Aorta (tissue), 5 donors: ENCODE data around the gene ST6GALNAC2. TPM values are rescaled to one million over a fixed set of nuclear protein-coding genes. Genes with fewer than 3 reads are reported as not detected.

Source experiments
- ATAC-seq: fragments of 200-7000 bp; cut with Tn5 transposase; one replicate; pipeline ENCODE4 v1.9.1; 2022; ENCODE audit warnings: moderate library complexity; ENCODE audit not compliant: low FRiP score
- DNase-seq, 2 donors: peaks; one replicate each; pipeline ENCODE4 v3.0.0-alpha.2; 2020
- H3K27ac ChIP-seq, 2 donors: one replicate each; pipeline ENCODE4 v1.5.1; 2013; ENCODE audit warnings: low read length in 2 of 2, mild to moderate bottlenecking in 2 of 2, moderate library complexity in 2 of 2, control low read depth in 1 of 2, inconsistent platforms in 1 of 2, low read depth in 1 of 2
- H3K27me3 ChIP-seq, 2 donors: one replicate each; pipeline ENCODE4 v1.6.1; 2013; ENCODE audit warnings: control low read depth in 1 of 2, low read length in 1 of 2, mild to moderate bottlenecking in 1 of 2, moderate library complexity in 1 of 2; ENCODE audit not compliant: insufficient read depth in 2 of 2, control insufficient read depth in 1 of 2
- H3K36me3 ChIP-seq, 2 donors: one replicate each; pipeline ENCODE4 v1.6.1; 2013; ENCODE audit warnings: control low read depth in 1 of 2, low read length in 1 of 2, mild to moderate bottlenecking in 1 of 2; ENCODE audit not compliant: insufficient read depth in 2 of 2, control insufficient read depth in 1 of 2
- H3K4me1 ChIP-seq, 2 donors: one replicate each; pipeline ENCODE4 v1.6.1; 2013; ENCODE audit warnings: low read length in 2 of 2, control low read depth in 1 of 2, mild to moderate bottlenecking in 1 of 2, moderate library complexity in 1 of 2; ENCODE audit not compliant: insufficient read depth in 2 of 2, control insufficient read depth in 1 of 2
- H3K4me3 ChIP-seq, 2 donors: one replicate each; pipeline ENCODE4 v1.5.1; 2013; ENCODE audit warnings: low read length in 2 of 2, control low read depth in 1 of 2, mild to moderate bottlenecking in 1 of 2
- H3K9me3 ChIP-seq: one replicate; pipeline ENCODE4 v1.6.1; 2013; ENCODE audit warnings: mild to moderate bottlenecking, low read length; ENCODE audit not compliant: control insufficient read depth
- WGBS, 2 donors: extraction: QIAGEN DNeasy Blood & Tissue Kit; methylation state at CpG; one replicate each; pipeline ENCODE4 v1.1.7; 2013; 5-methylcytosine and 5-hydroxymethylcytosine counted together
- intact Hi-C, 2 donors: fragments of 100-400 bp; cut with DNase I; formaldehyde crosslinking; loops; one replicate each; pipeline versions ENCODE4 v1.14.2 to v1.15.0; 2022
- polyA plus RNA-seq, 2 donors: library from polyadenylated mRNA; stranded (reverse); fragments of 200-250 nt; gene quantifications; one replicate each; pipeline ENCODE4 v1.2.3, GENCODE V29; 2013
- total RNA-seq, 2 donors: library from RNA; stranded (reverse); fragmentation: NEBNext Ultra II Directional; extraction: Animal tissue kit (Norgen Biotek cat#: 25700); gene quantifications; one replicate each; pipeline ENCODE4 v1.2.1, GENCODE V29; 2021
- donor health status: healthy with polysubstance abuse.
- donor health status: Bipolar disorder and iron deficiency.
- donor health status: DM: no; HTN: no; CAD: no.
- donor health status: DM: no; HTN: no; CAD: no.
- donor health status: DM: yes; HTN: yes; CAD: no.

ST6GALNAC2 gene
- total and polyA plus RNA-seq, 4 donors: 2.0 to 7.6 (median 2.5) TPM; not detected in 1

DNA sequence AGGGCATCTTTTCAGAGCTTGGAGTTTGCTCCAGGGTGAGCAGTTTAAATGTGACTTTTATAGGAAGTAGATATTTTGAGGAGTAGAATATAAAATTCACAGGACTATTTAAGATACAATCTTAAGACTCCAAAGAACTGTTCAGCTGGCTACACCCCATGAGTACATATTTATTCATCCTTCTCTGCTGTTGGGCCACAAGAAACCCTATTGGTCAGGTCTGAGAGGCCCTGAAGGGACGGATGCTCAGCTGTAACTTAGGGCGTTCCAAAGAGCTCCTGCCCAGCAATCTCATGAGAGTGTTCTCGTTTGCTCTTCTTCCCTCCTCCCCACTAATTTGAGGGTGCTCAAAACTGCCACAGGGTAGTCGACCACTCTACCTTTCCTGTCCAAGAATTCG is 7.3 kb downstream of the ST6GALNAC2 start:
- Histone ChIP-seq H3K36me3 (no peaks in the 10 kb centered on the region), H3K4me1 (no peaks in the 10 kb centered on the region), H3K27me3 (no peaks in the 10 kb centered on the region), H3K27ac (no peak overlapping the region), H3K4me3 (no peak overlapping the region), H3K9me3 (no peaks in the 10 kb centered on the region)
- intact Hi-C loops: no loop called here
- 81 to 85% methylated on average over 5 of the region's 5 CpGs for WGBS, 2 donors
- ATAC-seq (no peak), DNase-seq (no peak)

DNA sequence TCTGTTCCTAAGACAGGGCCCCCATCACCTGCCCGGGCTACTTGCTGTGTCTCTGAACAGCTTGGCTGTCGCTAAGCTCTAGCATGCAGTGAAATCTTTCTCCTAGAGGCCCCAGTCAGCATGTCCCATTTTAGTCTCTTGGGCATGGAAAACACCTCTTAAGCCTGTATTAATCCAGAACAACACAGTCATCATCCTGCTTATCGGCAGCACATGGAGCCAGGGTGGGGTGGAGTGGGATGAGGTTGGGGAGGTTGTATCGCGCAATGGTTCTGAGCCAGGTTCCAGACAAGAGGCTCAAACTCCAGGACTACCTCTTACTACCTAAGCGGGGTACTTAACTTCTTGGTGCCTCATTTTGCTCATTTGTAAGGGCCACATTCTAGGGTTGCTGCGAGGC is 7.8 kb downstream of the ST6GALNAC2 start:
- no peak overlapping the region for H3K27ac ChIP-seq
- no peaks in the 10 kb centered on the region for H3K4me1 ChIP-seq
- DNase-seq (no peak), ATAC-seq (no peak)
- 95 to 96% methylated on average over 7 of the region's 7 CpGs for WGBS, 2 donors
- intact Hi-C loops: no loop called here
- H3K4me3 ChIP-seq: no peak overlapping the region
- no peaks in the 10 kb centered on the region for H3K36me3 ChIP-seq
- H3K9me3 ChIP-seq: no peaks in the 10 kb centered on the region
- no peaks in the 10 kb centered on the region for H3K27me3 ChIP-seq

DNA sequence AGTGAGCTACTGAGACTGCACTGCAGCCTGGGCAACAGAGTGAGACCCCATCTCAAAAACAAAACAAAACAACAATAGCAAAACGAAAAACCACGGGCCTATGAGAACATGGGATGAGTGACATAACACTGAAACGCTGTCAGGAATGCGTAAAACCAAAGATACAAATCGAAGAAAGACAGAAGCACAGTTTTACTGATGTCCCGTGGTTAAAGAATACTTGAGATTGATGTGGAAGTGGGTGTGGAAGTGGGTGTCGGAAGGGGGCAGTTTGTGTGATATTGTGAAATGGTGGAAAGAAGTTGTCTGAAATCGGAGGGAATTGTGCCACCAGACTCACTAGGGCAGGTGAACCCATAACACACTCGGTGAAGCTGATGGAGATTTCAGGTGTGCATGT is 9.5 kb downstream of the ST6GALNAC2 start:
- H3K27ac ChIP-seq: no peak overlapping the region
- no peak for ATAC-seq
- H3K36me3 ChIP-seq: no peaks in the 10 kb centered on the region
- 90 to 93% methylated on average over 9 of the region's 9 CpGs for WGBS, 2 donors
- no peak overlapping the region for H3K4me3 ChIP-seq
- no peaks in the 10 kb centered on the region for H3K27me3 ChIP-seq
- DNase-seq: no peak
- no peaks in the 10 kb centered on the region for H3K4me1 ChIP-seq
- intact Hi-C loops: no loop called here
- no peaks in the 10 kb centered on the region for H3K9me3 ChIP-seq

DNA sequence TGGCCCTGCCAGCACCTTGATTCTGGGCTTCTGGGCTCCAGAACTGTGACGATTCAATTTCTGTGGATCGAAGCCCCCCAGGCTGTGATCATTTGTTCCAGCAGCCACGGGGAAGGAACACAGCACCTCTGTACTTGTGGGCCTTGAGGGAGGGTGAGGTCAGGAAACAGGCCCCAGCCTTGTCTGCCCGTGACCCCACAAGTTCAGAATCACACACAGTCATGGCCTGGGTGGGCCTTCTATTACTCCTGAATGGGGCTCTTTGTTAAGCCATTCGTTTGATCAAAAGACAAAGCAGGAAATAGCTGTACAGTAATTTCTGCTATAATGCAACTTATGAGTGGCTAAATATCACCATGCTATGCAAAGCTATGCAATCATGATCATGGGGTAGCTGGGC is 10.1 kb downstream of the ST6GALNAC2 start:
- Histone ChIP-seq H3K4me1 (no peaks in the 10 kb centered on the region), H3K27me3 (no peaks in the 10 kb centered on the region), H3K4me3 (no peak overlapping the region), H3K36me3 (no peaks in the 10 kb centered on the region), H3K9me3 (peaks cover 1% of the 10 kb centered on the region), H3K27ac (no peak overlapping the region)
- WGBS, 2 donors: 73 to 76% methylated on average over 5 of the region's 5 CpGs
- ATAC-seq (no peak), DNase-seq (no peak)
- intact Hi-C loops: no loop called here

DNA sequence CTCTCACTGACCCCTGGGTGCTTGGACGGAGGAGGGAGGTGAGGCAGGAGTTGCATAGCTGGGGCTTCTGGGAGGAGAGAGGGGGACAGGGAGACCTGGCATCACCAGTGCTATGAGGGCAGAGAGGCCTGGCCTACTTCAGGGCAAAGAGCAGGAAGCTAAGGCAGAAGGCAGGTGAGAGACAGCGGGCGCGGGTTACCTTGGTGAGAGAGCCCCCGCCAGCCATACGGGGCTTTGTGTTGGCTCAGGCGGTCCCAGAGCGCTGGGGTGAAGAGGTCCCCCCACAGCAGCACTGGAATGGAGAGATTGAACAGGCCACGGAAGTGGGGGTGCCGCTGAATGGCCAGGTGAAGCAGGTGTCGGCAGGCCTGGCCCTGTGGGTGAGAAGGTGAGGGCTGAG is 11.5 kb downstream of the ST6GALNAC2 start:
- WGBS, 2 donors: 93 to 94% methylated on average over 11 of the region's 11 CpGs
- peak in 1 of 2 donors; percentile 65 for DNase-seq
- no peaks in the 10 kb centered on the region for H3K4me1 ChIP-seq

DNA sequence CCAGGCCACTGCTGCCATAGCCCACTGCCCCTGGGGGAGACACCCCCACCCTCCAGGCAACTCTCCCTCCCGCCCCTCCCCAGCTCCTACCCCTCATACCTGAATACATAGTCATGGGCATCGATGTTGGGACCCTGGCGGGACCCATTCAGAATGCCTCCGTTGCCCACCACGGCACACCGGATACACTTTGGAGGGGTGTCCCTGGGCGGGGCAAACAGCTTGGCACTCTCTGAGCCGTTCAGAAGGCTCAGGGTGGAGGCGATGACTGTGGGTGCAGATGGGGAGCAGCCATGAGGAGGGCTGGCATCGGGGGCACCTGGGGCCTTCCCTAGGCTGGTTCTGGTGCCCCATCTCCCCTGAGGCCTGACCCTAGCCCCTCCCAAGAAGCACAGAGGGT is 12.6 kb downstream of the ST6GALNAC2 start:
- Histone ChIP-seq H3K4me1 (no peaks in the 10 kb centered on the region), H3K36me3 (no peaks in the 10 kb centered on the region), H3K27me3 (no peaks in the 10 kb centered on the region), H3K27ac (no peak overlapping the region), H3K9me3 (peaks cover 1% of the 10 kb centered on the region), H3K4me3 (no peak overlapping the region)
- 92% methylated on average over 10 of the region's 10 CpGs for WGBS, 2 donors
- ATAC-seq (no peak), DNase-seq (peak in 1 of 2 donors; percentile 48)
- intact Hi-C loops: no loop called here

More for the DNA sequence above, 11.5 kb downstream of the ST6GALNAC2 start:
- H3K27ac ChIP-seq: no peak overlapping the region
- no peaks in the 10 kb centered on the region for H3K27me3 ChIP-seq
- H3K4me3 ChIP-seq: no peak overlapping the region
- no peak for ATAC-seq
- peaks cover 1% of the 10 kb centered on the region for H3K9me3 ChIP-seq
- H3K36me3 ChIP-seq: no peaks in the 10 kb centered on the region
- intact Hi-C loops: no loop called here

DNA sequence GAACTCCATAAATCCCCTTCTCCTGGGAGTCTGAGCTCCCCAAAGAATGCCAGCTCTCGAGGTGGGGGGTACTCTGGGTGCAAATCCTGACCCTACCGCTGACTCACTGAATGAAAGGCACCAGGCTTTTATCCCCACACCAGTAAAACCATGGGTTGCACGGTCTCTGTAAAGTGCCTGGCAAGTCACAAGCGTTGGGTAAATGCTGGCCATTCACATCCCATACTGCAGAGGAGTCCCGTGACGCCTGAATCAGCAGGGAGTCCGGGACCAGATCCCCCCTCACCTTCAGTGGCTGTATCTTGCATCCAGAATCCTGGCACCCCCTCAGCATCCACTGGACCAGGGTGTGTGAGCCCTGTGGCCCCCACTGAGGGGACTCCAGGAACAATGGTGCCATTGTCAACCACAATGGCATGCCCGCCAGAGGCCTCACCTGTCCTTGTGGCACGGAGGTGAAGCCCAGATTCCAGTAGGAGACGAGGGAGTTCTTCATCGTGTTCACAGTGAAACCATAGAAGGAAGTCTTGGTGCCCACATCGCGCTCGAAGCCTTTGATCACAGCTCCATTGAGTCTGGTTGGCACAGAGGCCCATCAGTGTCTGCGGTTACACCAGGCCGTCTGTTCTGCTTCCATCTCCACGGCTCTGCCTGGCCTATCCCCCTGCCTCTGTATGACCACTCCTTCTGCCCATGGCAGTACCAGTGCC is 13.3 kb downstream of the ST6GALNAC2 start:
- Histone ChIP-seq H3K27me3 (no peaks in the 10 kb centered on the region), H3K36me3 (no peaks in the 10 kb centered on the region), H3K27ac (no peak overlapping the region), H3K4me1 (no peaks in the 10 kb centered on the region), H3K9me3 (peaks cover 1% of the 10 kb centered on the region), H3K4me3 (no peak overlapping the region)
- DNase-seq (peak in 1 of 2 donors; percentile 46), ATAC-seq (no peak)
- WGBS, 2 donors: 90 to 94% methylated on average over 17 of the region's 17 CpGs
- intact Hi-C loops: no loop called here

DNA sequence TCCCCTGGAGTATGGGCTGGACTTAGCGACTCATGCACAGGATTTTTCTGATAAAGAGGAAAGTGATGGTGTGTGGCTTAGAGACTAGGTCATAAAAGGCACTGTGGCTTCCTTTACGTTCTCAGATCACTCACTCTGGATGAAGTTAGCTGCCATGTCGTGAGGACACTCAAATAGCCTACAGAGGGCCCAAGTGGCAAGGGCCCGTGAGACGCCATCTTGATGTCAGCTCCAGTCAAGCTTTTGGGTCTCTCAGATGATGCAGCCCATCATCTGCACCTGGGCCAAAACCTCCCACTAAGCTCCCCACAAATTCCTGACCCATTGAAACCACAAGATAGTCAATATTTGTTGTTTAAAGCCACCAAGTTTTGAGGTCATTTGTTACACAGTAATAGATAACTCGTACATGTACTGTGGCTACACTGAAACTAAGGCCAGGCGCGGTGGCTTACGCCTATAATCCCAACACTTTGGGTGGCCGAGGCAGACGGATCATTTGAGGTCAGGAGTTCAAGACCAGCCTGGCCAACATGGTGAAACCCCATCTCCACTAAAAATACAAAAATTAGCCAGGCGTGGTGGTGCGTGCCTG is 14.7 kb downstream of the ST6GALNAC2 start:
- no peak overlapping the region for H3K27ac ChIP-seq
- ATAC-seq (no peak), DNase-seq (no peak)
- intact Hi-C loops: no loop called here
- WGBS, 2 donors: 91 to 97% methylated on average over 13 of the region's 13 CpGs
- no peaks in the 10 kb centered on the region for H3K36me3 ChIP-seq
- H3K4me1 ChIP-seq: no peaks in the 10 kb centered on the region
- H3K9me3 ChIP-seq: peaks cover 1% of the 10 kb centered on the region
- H3K27me3 ChIP-seq: no peaks in the 10 kb centered on the region
- H3K4me3 ChIP-seq: no peak overlapping the region

DNA sequence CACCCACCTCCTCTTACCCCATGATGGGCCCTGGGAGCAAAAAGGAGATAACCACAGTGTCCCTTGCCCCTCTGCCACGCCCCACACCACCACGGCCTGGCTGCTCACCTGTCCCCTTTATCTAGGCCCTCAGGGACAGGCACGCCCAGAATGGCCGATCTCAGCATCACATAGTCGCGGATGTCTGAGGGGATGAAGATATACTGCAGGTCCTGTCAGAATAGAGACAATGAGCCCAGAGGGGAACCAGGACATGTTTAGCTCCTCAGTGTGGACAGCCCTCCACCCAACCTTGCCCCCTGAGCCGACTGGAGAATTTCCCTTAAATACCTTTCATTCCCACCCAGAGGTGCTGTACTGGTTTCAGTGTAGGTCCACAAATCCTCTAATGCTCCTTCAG is 15.2 kb downstream of the ST6GALNAC2 start:
- intact Hi-C loops: no loop called here
- Histone ChIP-seq H3K27me3 (no peaks in the 10 kb centered on the region), H3K36me3 (no peaks in the 10 kb centered on the region), H3K4me3 (no peak overlapping the region), H3K4me1 (no peaks in the 10 kb centered on the region), H3K9me3 (peaks cover 1% of the 10 kb centered on the region), H3K27ac (no peak overlapping the region)
- DNase-seq (peak in 1 of 2 donors; percentile 21), ATAC-seq (no peak)
- WGBS, 2 donors: 91 to 93% methylated on average over 7 of the region's 7 CpGs
